ENCODE data around the gene CELSR1.
"Not testable (repeated sequence)": the region's sequence is repeated elsewhere in the genome, so short reads cannot be mapped to it uniquely, and the experiment has no call there.

The CELSR1 gene

GRCh38 chr22:46533070-46533833 lies 4.2 kb downstream of the CELSR1 start:
- no peak for DNase-seq

GRCh38 chr22:46532416-46532815 lies 5.0 kb downstream of the CELSR1 start:
- DNase-seq = no peak

- DNase-seq = no peak
These were observed 5.7 kb downstream of the CELSR1 start for GRCh38 chr22:46531581-46532175.

GRCh38 chr22:46528121-46528610 lies 9.3 kb downstream of the CELSR1 start:
- DNase-seq = peak in 1 of 2 donors; percentile 32

GRCh38 chr22:46526244-46526839 lies 11.1 kb downstream of the CELSR1 start:
- DNase-seq = no peak

GRCh38 chr22:46525389-46526243 lies 11.8 kb downstream of the CELSR1 start:
- DNase-seq = no peak

GRCh38 chr22:46524203-46524740 lies 13.1 kb downstream of the CELSR1 start:
- no peak for DNase-seq

GRCh38 chr22:46522797-46523196 lies 14.6 kb downstream of the CELSR1 start:
- no peak for DNase-seq

GRCh38 chr22:46521994-46522393 lies 15.4 kb downstream of the CELSR1 start:
- DNase-seq = no peak

GRCh38 chr22:46520880-46521279 lies 16.5 kb downstream of the CELSR1 start:
- no peak for DNase-seq

- no peak for DNase-seq
These were observed 18.0 kb downstream of the CELSR1 start for GRCh38 chr22:46519377-46519776.

GRCh38 chr22:46518542-46519325 lies 18.7 kb downstream of the CELSR1 start:
- DNase-seq = no peak

GRCh38 chr22:46518038-46518437 lies 19.4 kb downstream of the CELSR1 start:
- no peak for DNase-seq

GRCh38 chr22:46517255-46517761 lies 20.1 kb downstream of the CELSR1 start:
- no peak for DNase-seq

- no peak for DNase-seq
These were observed 20.8 kb downstream of the CELSR1 start for GRCh38 chr22:46516638-46517037.

- DNase-seq = not testable (repeated sequence)
These were observed 21.3 kb downstream of the CELSR1 start for GRCh38 chr22:46516112-46516487.

GRCh38 chr22:46515208-46516111 lies 22.0 kb downstream of the CELSR1 start:
- no peak for DNase-seq

GRCh38 chr22:46514592-46515207 lies 22.7 kb downstream of the CELSR1 start:
- DNase-seq = no peak

- no peak for DNase-seq
These were observed 23.4 kb downstream of the CELSR1 start for GRCh38 chr22:46513908-46514550.

GRCh38 chr22:46512683-46513082 lies 24.7 kb downstream of the CELSR1 start:
- no peak for DNase-seq
